Right cardiac atrium (tissue), 5 donors: ENCODE results near the gene GATD1. TPM values are rescaled to one million over a fixed set of nuclear protein-coding genes. Genes with fewer than 3 reads are reported as not detected.
A peak's percentile ranks its signal among the peaks of the same experiment; 100 is the strongest.

Experiments
- ATAC-seq, 2 donors: fragments of 200-7000 bp; cut with Tn5 transposase; one replicate each; pipeline versions ENCODE4 v1.8.0 to v1.9.1; 2020; ENCODE audit warnings: moderate library complexity in 2 of 2, mild to moderate bottlenecking in 1 of 2
- DNase-seq, 3 donors: peaks; one replicate each; pipeline ENCODE4 v3.0.0-alpha.2; 2020
- H3K27ac ChIP-seq: one replicate; pipeline ENCODE4 v1.5.1; 2013; ENCODE audit warnings: mild to moderate bottlenecking, low read length, control low read depth, moderate library complexity
- H3K27me3 ChIP-seq: one replicate; pipeline ENCODE4 v1.6.1; 2013; ENCODE audit not compliant: control insufficient read depth, insufficient read depth
- H3K4me1 ChIP-seq: one replicate; pipeline ENCODE4 v1.6.1; 2013; ENCODE audit warnings: low read length; ENCODE audit not compliant: control insufficient read depth, insufficient read depth
- H3K4me3 ChIP-seq: one replicate; pipeline ENCODE4 v1.5.1; 2013; ENCODE audit warnings: low read length, control low read depth
- H3K9me3 ChIP-seq: one replicate; pipeline ENCODE4 v1.6.1; 2013; ENCODE audit warnings: low read length; ENCODE audit not compliant: control insufficient read depth
- WGBS: extraction: QIAGEN DNeasy Blood & Tissue Kit; methylation state at CpG from one replicate; pipeline ENCODE4 v1.1.7; 2013; 5-methylcytosine and 5-hydroxymethylcytosine counted together
- intact Hi-C, 4 donors: fragments of 100-400 bp; cut with DNase I; formaldehyde crosslinking; loops; one replicate each; pipeline versions ENCODE4 v1.11.0 to v1.14.0; 2022 to 2023
- polyA plus RNA-seq: library from polyadenylated mRNA; stranded (reverse); fragments of 200-250 nt; gene quantifications from one replicate; pipeline ENCODE4 v1.2.3, GENCODE V29; 2013
- total RNA-seq, 4 donors: library from RNA; stranded (reverse); fragmentation: NEBNext Ultra II Directional; extraction: Animal tissue kit (Norgen Biotek cat#: 25700); gene quantifications; one replicate each; pipeline ENCODE4 v1.2.1, GENCODE V29; 2021
- donor health status: healthy with polysubstance abuse.
- donor health status: DM: no; HTN: yes; CAD: no.
- donor health status: DM: no; HTN: no; CAD: no.
- donor health status: DM: no; HTN: yes; CAD: no; lungs with severe emphysema.
- donor health status: DM: yes; HTN: yes; CAD: no.

Gene GATD1
- total and polyA plus RNA-seq, 5 donors = 26.7 to 34.5 (median 30.4) TPM

DNA sequence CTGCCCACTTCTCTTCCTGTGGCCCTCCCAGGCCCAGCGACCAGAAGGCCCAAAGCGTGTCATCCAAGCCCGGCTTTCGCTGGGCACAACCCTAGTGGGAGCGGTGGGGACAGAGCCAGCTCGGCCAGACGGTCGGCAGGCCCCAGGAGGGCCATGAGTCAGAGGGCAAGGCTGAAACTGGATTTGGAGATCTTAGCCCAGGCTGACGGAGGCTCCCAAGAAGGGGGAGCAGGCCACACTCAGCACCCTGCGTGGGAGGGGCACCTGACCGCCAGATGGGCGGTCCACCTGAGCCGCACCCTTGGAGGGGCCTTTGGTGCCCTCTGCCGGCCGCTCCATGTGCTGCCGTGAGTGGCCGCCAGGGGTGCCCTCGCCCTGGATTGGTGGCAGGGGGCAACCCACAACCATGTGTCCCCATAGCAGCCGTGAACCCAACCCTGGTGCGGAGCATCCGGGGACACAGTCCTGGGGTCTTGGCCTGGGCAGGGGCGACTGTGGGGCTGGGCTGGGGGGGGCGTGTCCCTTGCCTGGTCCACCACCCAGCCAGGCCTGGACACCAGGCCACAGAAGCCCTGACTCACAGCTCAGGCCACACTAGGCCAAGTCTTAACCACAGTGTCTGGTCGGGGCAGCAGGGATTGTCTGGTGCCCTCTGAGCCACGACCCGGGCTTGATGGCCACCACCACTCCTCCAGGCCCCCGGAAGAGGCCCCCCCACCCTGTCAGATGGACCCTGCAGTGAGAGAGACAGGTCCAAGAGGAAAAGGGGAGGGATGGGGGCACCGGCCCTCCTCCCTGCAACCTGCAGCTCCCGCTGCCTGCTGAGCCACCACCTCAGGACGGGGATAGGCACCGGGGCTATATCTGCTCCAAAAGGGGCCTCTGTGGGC lies 49.2 kb downstream of the GATD1 start:
- 32% methylated on average over 31 of the region's 31 CpGs for WGBS
- Histone ChIP-seq H3K4me3 (no peak overlapping the region), H3K9me3 (no peaks in the 10 kb centered on the region), H3K27me3 (no peaks in the 10 kb centered on the region), H3K27ac (no peak overlapping the region), H3K4me1 (peaks cover 2% of the 10 kb centered on the region)
- DNase-seq (peak; percentile 90 to 94 (median 91)), ATAC-seq (peak; percentile 81 to 82)
- intact Hi-C loops = loop anchor here (2.0 to 10.0 kb wide), 4 partner anchors 63 to 176 kb away; no protein-coding TSS in a partner anchor

GRCh38 chr11:727281-727701 lies 50.0 kb downstream of the GATD1 start:
- Histone ChIP-seq H3K27me3 (no peaks in the 10 kb centered on the region), H3K27ac (no peak overlapping the region), H3K4me1 (peaks cover 2% of the 10 kb centered on the region), H3K9me3 (no peaks in the 10 kb centered on the region), H3K4me3 (no peak overlapping the region)
- peak in 1 of 3 donors; percentile 47 for DNase-seq
- intact Hi-C loops = loop anchor here (2.0 to 10.0 kb wide), 4 partner anchors 62 to 175 kb away; no protein-coding TSS in a partner anchor
- no peak for ATAC-seq
- WGBS = 86% methylated on average over 12 of the region's 12 CpGs

- 10% methylated on average over 61 of the region's 61 CpGs for WGBS
- no peaks in the 10 kb centered on the region for H3K27me3 ChIP-seq
- H3K4me1 ChIP-seq = peaks cover 2% of the 10 kb centered on the region
- ATAC-seq (peak in 1 of 2 donors; percentile 9), DNase-seq (peak in 2 of 3 donors; percentile 77 to 80)
- no peak overlapping the region for H3K27ac ChIP-seq
- peak overlapping the region; percentile 17 for H3K4me3 ChIP-seq
- no peaks in the 10 kb centered on the region for H3K9me3 ChIP-seq
- intact Hi-C loops = loop anchor here (2.0 to 10.0 kb wide), 4 partner anchors 62 to 174 kb away; no protein-coding TSS in a partner anchor
Observed at GRCh38 chr11:726278-727220, 50.7 kb downstream of the GATD1 start.

DNA sequence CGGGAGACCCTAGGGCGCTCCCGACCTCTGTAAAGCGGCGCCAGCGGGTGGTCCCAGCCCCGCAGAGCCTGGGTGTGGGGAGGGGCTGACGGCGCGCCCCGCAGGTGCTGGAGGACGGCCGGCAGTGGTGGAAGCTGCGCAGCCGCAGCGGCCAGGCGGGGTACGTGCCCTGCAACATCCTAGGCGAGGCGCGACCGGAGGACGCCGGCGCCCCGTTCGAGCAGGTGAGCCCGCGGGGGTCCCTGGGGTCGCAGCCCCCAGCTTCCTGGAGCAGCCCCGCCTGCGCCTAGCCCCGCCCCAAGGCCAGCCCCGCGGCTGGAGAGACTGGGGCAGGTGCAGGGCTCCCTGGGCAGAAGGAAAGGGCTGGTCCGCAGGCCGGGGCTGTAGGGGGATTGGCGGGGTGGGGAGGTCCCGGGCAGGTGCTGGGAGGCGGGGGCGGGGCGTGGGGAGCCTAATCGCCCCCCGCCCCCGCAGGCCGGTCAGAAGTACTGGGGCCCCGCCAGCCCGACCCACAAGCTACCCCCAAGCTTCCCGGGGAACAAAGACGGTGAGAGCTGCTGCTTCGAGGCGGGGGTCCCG lies 51.6 kb downstream of the GATD1 start:
- H3K27me3 ChIP-seq = no peaks in the 10 kb centered on the region
- H3K27ac ChIP-seq = no peak overlapping the region
- H3K4me1 ChIP-seq = peaks cover 2% of the 10 kb centered on the region
- ATAC-seq (no peak), DNase-seq (peak in 2 of 3 donors; percentile 51 to 61)
- H3K9me3 ChIP-seq = no peaks in the 10 kb centered on the region
- intact Hi-C loops = loop anchor here (2.0 to 10.0 kb wide), 4 partner anchors 61 to 173 kb away; no protein-coding TSS in a partner anchor
- WGBS = 5% methylated on average over 53 of the region's 53 CpGs
- peak overlapping the region; percentile 17 for H3K4me3 ChIP-seq

GRCh38 chr11:724778-725386 lies 52.4 kb downstream of the GATD1 start:
- no peak for ATAC-seq
- intact Hi-C loops = loop anchor here (5.0 to 10.0 kb wide), 4 partner anchors 60 to 173 kb away; no protein-coding TSS in a partner anchor
- DNase-seq = peak in 1 of 3 donors; percentile 47

DNA sequence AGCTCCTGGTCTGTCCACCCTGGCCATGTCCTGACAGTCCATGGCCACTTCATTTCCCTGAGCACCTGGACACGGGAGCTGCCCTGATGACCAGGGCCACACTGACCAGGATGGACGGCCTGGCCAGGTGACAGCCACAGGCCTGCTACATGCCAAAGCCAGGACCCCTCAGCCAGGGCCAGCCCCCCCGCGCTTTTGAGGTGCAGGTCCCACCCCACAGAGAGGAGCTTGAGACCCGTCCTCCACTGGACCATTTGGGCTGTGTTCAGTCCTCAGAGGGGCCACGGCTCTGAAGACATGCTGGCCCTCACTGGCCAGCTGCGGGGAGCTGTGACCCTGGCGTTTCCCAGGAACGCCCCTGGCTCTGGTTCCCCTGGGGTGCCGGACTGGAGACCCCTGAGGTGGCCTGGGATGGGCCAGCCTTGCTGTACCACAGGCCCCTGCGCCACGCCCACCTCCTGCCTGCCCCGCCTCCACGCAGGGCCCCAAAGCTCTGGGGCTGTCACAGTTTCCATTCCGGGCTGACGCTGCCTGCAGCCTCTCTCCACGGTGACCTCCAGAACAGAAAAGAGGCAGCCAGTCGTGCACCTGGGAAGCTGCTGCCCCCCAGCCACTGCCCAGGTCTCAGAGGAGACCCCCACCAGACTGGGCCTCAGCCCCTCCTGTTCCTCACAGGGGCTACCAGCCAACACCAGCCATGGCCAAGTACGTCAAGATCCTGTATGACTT lies 53.1 kb downstream of the GATD1 start:
- DNase-seq = peak in 2 of 3 donors; percentile 56 to 57
- intact Hi-C loops = loop anchor here (5.0 to 10.0 kb wide), 3 partner anchors 59 to 169 kb away; no protein-coding TSS in a partner anchor
- Histone ChIP-seq H3K27me3 (no peaks in the 10 kb centered on the region), H3K4me1 (peaks cover 2% of the 10 kb centered on the region), H3K27ac (no peak overlapping the region), H3K4me3 (no peak overlapping the region), H3K9me3 (no peaks in the 10 kb centered on the region)
- 62% methylated on average over 19 of the region's 19 CpGs for WGBS
- ATAC-seq = no peak

More at GRCh38 chr11:724778-725386, 52.4 kb downstream of the GATD1 start:
- no peak overlapping the region for H3K27ac ChIP-seq
- no peaks in the 10 kb centered on the region for H3K27me3 ChIP-seq
- 62% methylated on average over 18 of the region's 18 CpGs for WGBS
- no peaks in the 10 kb centered on the region for H3K9me3 ChIP-seq
- no peak overlapping the region for H3K4me3 ChIP-seq
- H3K4me1 ChIP-seq = peaks cover 2% of the 10 kb centered on the region

GRCh38 chr11:723120-723883 lies 54.0 kb downstream of the GATD1 start:
- H3K9me3 ChIP-seq = no peaks in the 10 kb centered on the region
- peak in 2 of 3 donors; percentile 57 to 74 for DNase-seq
- no peak for ATAC-seq
- WGBS = 43% methylated on average over 8 of the region's 8 CpGs
- no peaks in the 10 kb centered on the region for H3K27me3 ChIP-seq
- no peak overlapping the region for H3K4me3 ChIP-seq
- no peak overlapping the region for H3K27ac ChIP-seq
- peaks cover 2% of the 10 kb centered on the region for H3K4me1 ChIP-seq
- intact Hi-C loops = loop anchor here (5.0 to 10.0 kb wide), 3 partner anchors 59 to 169 kb away; no protein-coding TSS in a partner anchor

- H3K9me3 ChIP-seq = no peaks in the 10 kb centered on the region
- no peak overlapping the region for H3K4me3 ChIP-seq
- peaks cover 2% of the 10 kb centered on the region for H3K4me1 ChIP-seq
- intact Hi-C loops = loop anchor here (5.0 to 10.0 kb wide), 3 partner anchors 58 to 168 kb away; no protein-coding TSS in a partner anchor
- H3K27ac ChIP-seq = no peak overlapping the region
- DNase-seq = peak in 1 of 3 donors; percentile 51
- no peaks in the 10 kb centered on the region for H3K27me3 ChIP-seq
- ATAC-seq = no peak
- 64% methylated on average over 20 of the region's 20 CpGs for WGBS
Observed at GRCh38 chr11:722346-722811, 54.9 kb downstream of the GATD1 start.
